Naive thymus-derived CD4-positive, alpha-beta T cell (primary cell): ENCODE results near the gene PLS3. TPM values are rescaled to one million over a fixed set of nuclear protein-coding genes. Genes with fewer than 3 reads are reported as not detected.
A peak's percentile ranks its signal among the peaks of the same experiment; 100 is the strongest.

Source experiments
- ATAC-seq: fragments of 150-1000 bp; cut with Tn5 transposase; 2 replicates; pipeline ENCODE4 v1.10.0; 2021; ENCODE audit warnings: mild to moderate bottlenecking, moderate library complexity
- CTCF ChIA-PET: fragments of 350-600 bp; sonication (Branson Sonifier 250); formaldehyde crosslinking; loops from one replicate; lab custom pipeline; 2021; ENCODE audit warnings: antibody characterized with exemption; lab: Charles Lee
- POLR2A ChIA-PET: fragments of 350-600 bp; sonication (Branson Sonifier 250); formaldehyde crosslinking; loops from one replicate; lab custom pipeline; 2021; ENCODE audit warnings: antibody characterized with exemption, inconsistent platforms; lab: Charles Lee
- DNase-seq, 9 donors: peaks; one replicate each; pipeline versions ENCODE4 v3.0.0 to v3.0.0-alpha.2; 2020 to 2022; ENCODE audit warnings: mixed read lengths in 1 of 9
- H3K27ac ChIP-seq: one replicate; pipeline ENCODE4 v1.7.0; 2013; ENCODE audit warnings: mild to moderate bottlenecking, low read depth, low read length, moderate library complexity
- H3K27me3 ChIP-seq, 2 donors: one replicate each; pipeline ENCODE4 v1.7.0; 2013; ENCODE audit warnings: low read length in 2 of 2, mild to moderate bottlenecking in 2 of 2, moderate library complexity in 2 of 2; ENCODE audit not compliant: control insufficient read depth in 2 of 2, insufficient read depth in 2 of 2
- H3K36me3 ChIP-seq, 3 experiments: 1 replicate in 2 of 3; 2 replicates in 1 of 3; pipeline ENCODE4 v1.7.0; 2013; ENCODE audit warnings: low read length in 3 of 3, mild to moderate bottlenecking in 3 of 3, moderate library complexity in 1 of 3; ENCODE audit not compliant: insufficient read depth in 3 of 3, control insufficient read depth in 2 of 3
- H3K4me1 ChIP-seq, 2 donors: one replicate each; pipeline ENCODE4 v1.7.0; 2013; ENCODE audit warnings: low read length in 2 of 2, mild to moderate bottlenecking in 2 of 2, moderate library complexity in 1 of 2; ENCODE audit not compliant: control insufficient read depth in 2 of 2, insufficient read depth in 2 of 2
- H3K4me3 ChIP-seq: 2 replicates; pipeline ENCODE4 v1.7.0; 2013; ENCODE audit warnings: mild to moderate bottlenecking, low read length
- H3K9me3 ChIP-seq, 3 experiments: 1 replicate in 2 of 3; 2 replicates in 1 of 3; pipeline ENCODE4 v1.7.0; 2013; ENCODE audit warnings: low read length in 3 of 3; ENCODE audit not compliant: control insufficient read depth in 2 of 3
- H3K27ac Mint-ChIP-seq, 9 donors: one replicate each; pipeline ENCODE4 v1.8.0; 2020 to 2022; ENCODE audit warnings: mixed read lengths in 9 of 9, mild to moderate bottlenecking in 8 of 9, moderate library complexity in 5 of 9, inconsistent platforms in 2 of 9
- H3K27me3 Mint-ChIP-seq, 5 donors: one replicate each; pipeline ENCODE4 v1.8.0; 2021 to 2022; ENCODE audit warnings: mixed read lengths in 5 of 5, mild to moderate bottlenecking in 1 of 5
- H3K36me3 Mint-ChIP-seq, 5 donors: one replicate each; pipeline ENCODE4 v1.8.0; 2020 to 2022; ENCODE audit warnings: mixed read lengths in 5 of 5, mild to moderate bottlenecking in 3 of 5, inconsistent platforms in 1 of 5
- H3K4me1 Mint-ChIP-seq, 7 donors: one replicate each; pipeline ENCODE4 v1.8.0; 2020 to 2022; ENCODE audit warnings: mixed read lengths in 7 of 7, mild to moderate bottlenecking in 3 of 7, inconsistent platforms in 1 of 7
- H3K4me3 Mint-ChIP-seq, 10 donors: one replicate each; pipeline ENCODE4 v1.8.0; 2020 to 2022; ENCODE audit warnings: mild to moderate bottlenecking in 10 of 10, mixed read lengths in 10 of 10, moderate library complexity in 6 of 10, inconsistent platforms in 2 of 10
- H3K9me3 Mint-ChIP-seq, 11 donors: one replicate each; pipeline ENCODE4 v1.8.0; 2020 to 2022; ENCODE audit warnings: mixed read lengths in 11 of 11, mild to moderate bottlenecking in 4 of 11, inconsistent platforms in 1 of 11, moderate library complexity in 1 of 11
- intact Hi-C, 2 donors: fragments of 100-400 bp; cut with micrococcal nuclease; formaldehyde crosslinking; loops; one replicate each; pipeline ENCODE4 v1.15.1; 2023
- polyA plus RNA-seq, 2 donors: library from polyadenylated mRNA; unstranded; fragments of 300-500 nt; fragmentation: Illumina TruSeq; gene quantifications; one replicate each; pipeline ENCODE4 v1.2.3, GENCODE V29; 2021
- total RNA-seq, 6 experiments: library from RNA in 5 of 6; stranded (reverse) in 5 of 6; gene quantifications; 1 replicate in 5 of 6; 2 replicates in 1 of 6; pipeline ENCODE4 v1.2.3 and lab custom pipeline; 2021 to 2026

Gene PLS3, protein sequence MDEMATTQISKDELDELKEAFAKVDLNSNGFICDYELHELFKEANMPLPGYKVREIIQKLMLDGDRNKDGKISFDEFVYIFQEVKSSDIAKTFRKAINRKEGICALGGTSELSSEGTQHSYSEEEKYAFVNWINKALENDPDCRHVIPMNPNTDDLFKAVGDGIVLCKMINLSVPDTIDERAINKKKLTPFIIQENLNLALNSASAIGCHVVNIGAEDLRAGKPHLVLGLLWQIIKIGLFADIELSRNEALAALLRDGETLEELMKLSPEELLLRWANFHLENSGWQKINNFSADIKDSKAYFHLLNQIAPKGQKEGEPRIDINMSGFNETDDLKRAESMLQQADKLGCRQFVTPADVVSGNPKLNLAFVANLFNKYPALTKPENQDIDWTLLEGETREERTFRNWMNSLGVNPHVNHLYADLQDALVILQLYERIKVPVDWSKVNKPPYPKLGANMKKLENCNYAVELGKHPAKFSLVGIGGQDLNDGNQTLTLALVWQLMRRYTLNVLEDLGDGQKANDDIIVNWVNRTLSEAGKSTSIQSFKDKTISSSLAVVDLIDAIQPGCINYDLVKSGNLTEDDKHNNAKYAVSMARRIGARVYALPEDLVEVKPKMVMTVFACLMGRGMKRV
- total RNA-seq (1 to 10 TPM in 1 of 5 experiments, under 1 TPM in 2, not detected in 2; 0.16 to 2.4 (median 0.27) TPM), polyA plus RNA-seq (not detected), total RNA-seq (lab: John Stamatoyannopoulos, UW) (0.94 reads per million)

- Histone ChIP-seq H3K27ac (no peak within 1 kb of the TSS), H3K4me3 (no peak within 1 kb of the TSS), H3K36me3 (no peaks in the 10 kb centered on the region), H3K27me3 (peaks cover 0 to 4% of the 10 kb centered on the region in 2 donors), H3K4me1 (no peaks in the 10 kb centered on the region), H3K9me3 (no peaks in the 10 kb centered on the region)
- DNase-seq (peak in 1 of 9 donors; percentile 35), ATAC-seq (peak; percentile 16)
- Mint-ChIP-seq H3K27ac (peak within 1 kb of the TSS in 1 of 9 donors; percentile 33), H3K27me3 (peaks cover 9 to 34% (median 16%) of the 10 kb centered on the region in 5 donors), H3K36me3 (no peaks in the 10 kb centered on the region), H3K9me3 (peaks cover 0 to 2% (median 0%) of the 10 kb centered on the region in 11 donors), H3K4me3 (peak within 1 kb of the TSS in 7 of 10 donors; percentile 14 to 78 (median 64)), H3K4me1 (peaks cover 0 to 6% (median 0%) of the 10 kb centered on the region in 7 donors)
- intact Hi-C loops: no loop called here
- POLR2A ChIA-PET: no interaction called here
- CTCF ChIA-PET: no interaction called here
Observed at GRCh38 chrX:115560978-115561604, at the start of gene PLS3. Gene PLS3 (plus strand): TSS chrX:115561174. CDS start chrX:115610251, 49,077 bp downstream.

DNA sequence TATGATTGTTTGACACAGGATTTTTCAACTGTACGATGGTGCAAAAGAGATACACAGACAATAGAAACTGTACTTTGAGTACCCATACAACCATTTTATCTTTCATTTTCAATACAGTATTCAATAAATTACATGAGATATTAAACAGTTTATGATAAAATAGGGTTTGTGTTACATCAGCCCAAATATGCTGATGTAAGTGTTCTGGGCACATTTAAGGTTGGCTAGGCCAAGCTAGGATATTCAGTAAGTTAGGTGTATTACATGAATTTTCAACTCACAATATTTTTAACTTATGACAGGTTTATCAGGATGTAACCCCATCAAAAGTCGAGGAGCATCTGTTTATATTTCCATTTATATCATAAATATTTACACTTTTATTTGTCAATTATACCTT lies 42.9 kb upstream of the PLS3 start:
- Mint-ChIP-seq H3K9me3 (no peaks in the 10 kb centered on the region), H3K36me3 (no peaks in the 10 kb centered on the region), H3K4me1 (no peaks in the 10 kb centered on the region), H3K27ac (no peak overlapping the region), H3K4me3 (no peak overlapping the region), H3K27me3 (no peaks in the 10 kb centered on the region)
- H3K27me3 ChIP-seq: no peaks in the 10 kb centered on the region
- H3K27ac ChIP-seq: no peak overlapping the region
- POLR2A ChIA-PET: no interaction called here
- H3K4me3 ChIP-seq: no peak overlapping the region
- intact Hi-C loops: no loop called here
- ATAC-seq: no peak
- CTCF ChIA-PET: no interaction called here
- no peaks in the 10 kb centered on the region for H3K36me3 ChIP-seq
- no peaks in the 10 kb centered on the region for H3K4me1 ChIP-seq
- no peak for DNase-seq
- H3K9me3 ChIP-seq: no peaks in the 10 kb centered on the region

GRCh38 chrX:115521741-115522140 lies 39.2 kb upstream of the PLS3 start:
- no peaks in the 10 kb centered on the region for H3K36me3 Mint-ChIP-seq
- ATAC-seq (no peak), DNase-seq (no peak)
- POLR2A ChIA-PET: no interaction called here
- CTCF ChIA-PET: no interaction called here
- H3K27ac Mint-ChIP-seq: no peak overlapping the region
- no peaks in the 10 kb centered on the region for H3K4me1 Mint-ChIP-seq
- no peak overlapping the region for H3K27ac ChIP-seq
- no peaks in the 10 kb centered on the region for H3K9me3 Mint-ChIP-seq
- no peaks in the 10 kb centered on the region for H3K27me3 ChIP-seq
- intact Hi-C loops: no loop called here
- H3K27me3 Mint-ChIP-seq: no peaks in the 10 kb centered on the region
- H3K36me3 ChIP-seq: no peaks in the 10 kb centered on the region
- no peak overlapping the region for H3K4me3 ChIP-seq
- no peaks in the 10 kb centered on the region for H3K4me1 ChIP-seq
- H3K9me3 ChIP-seq: no peaks in the 10 kb centered on the region
- no peak overlapping the region for H3K4me3 Mint-ChIP-seq

GRCh38 chrX:115522952-115523351 lies 38.0 kb upstream of the PLS3 start:
- no peak overlapping the region for H3K27ac ChIP-seq
- H3K36me3 ChIP-seq: no peaks in the 10 kb centered on the region
- Mint-ChIP-seq H3K9me3 (no peaks in the 10 kb centered on the region), H3K36me3 (no peaks in the 10 kb centered on the region), H3K4me3 (no peak overlapping the region), H3K27me3 (no peaks in the 10 kb centered on the region), H3K27ac (no peak overlapping the region), H3K4me1 (no peaks in the 10 kb centered on the region)
- no peaks in the 10 kb centered on the region for H3K4me1 ChIP-seq
- CTCF ChIA-PET: no interaction called here
- intact Hi-C loops: no loop called here
- ATAC-seq: no peak
- POLR2A ChIA-PET: no interaction called here
- H3K4me3 ChIP-seq: no peak overlapping the region
- H3K9me3 ChIP-seq: no peaks in the 10 kb centered on the region
- DNase-seq: no peak
- no peaks in the 10 kb centered on the region for H3K27me3 ChIP-seq

GRCh38 chrX:115525486-115525885 lies 35.5 kb upstream of the PLS3 start:
- ATAC-seq: no peak
- intact Hi-C loops: no loop called here
- H3K9me3 ChIP-seq: no peaks in the 10 kb centered on the region
- no peak overlapping the region for H3K4me3 Mint-ChIP-seq
- no peaks in the 10 kb centered on the region for H3K9me3 Mint-ChIP-seq
- no peaks in the 10 kb centered on the region for H3K36me3 Mint-ChIP-seq
- DNase-seq: no peak
- H3K36me3 ChIP-seq: no peaks in the 10 kb centered on the region
- H3K4me3 ChIP-seq: no peak overlapping the region
- ChIA-PET CTCF (no interaction called here), POLR2A (no interaction called here)
- no peak overlapping the region for H3K27ac Mint-ChIP-seq
- H3K27ac ChIP-seq: no peak overlapping the region
- no peaks in the 10 kb centered on the region for H3K27me3 Mint-ChIP-seq
- H3K4me1 Mint-ChIP-seq: no peaks in the 10 kb centered on the region
- no peaks in the 10 kb centered on the region for H3K4me1 ChIP-seq
- H3K27me3 ChIP-seq: no peaks in the 10 kb centered on the region

DNA sequence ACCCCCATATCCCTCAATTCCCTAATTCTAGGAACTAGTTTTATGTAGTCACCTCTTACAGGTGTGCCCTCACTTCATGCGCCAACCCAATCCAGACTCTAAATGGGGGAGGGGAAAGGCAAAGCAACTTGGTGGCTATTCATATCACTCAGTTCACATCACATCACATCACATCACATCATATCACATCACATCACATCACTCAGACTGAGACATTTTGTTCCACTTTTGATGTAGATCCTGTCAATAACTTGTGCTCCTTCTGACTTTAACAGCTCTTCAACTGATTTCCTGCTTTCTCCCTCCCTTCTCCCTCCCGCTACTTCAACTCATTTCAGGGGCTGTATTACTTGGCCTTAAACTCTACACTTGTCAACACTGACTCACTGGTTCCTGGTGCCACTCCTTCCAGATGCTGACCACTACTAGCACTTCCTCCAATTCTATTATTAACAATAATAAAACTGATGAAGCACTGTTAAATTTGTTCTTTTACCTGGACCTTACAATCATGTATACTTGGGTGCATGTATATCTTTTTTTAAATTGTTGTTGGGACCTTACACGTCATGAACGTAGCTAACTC lies 29.1 kb upstream of the PLS3 start:
- ChIA-PET CTCF (no interaction called here), POLR2A (no interaction called here)
- Mint-ChIP-seq H3K27ac (no peak overlapping the region), H3K27me3 (no peaks in the 10 kb centered on the region), H3K9me3 (no peaks in the 10 kb centered on the region), H3K4me1 (no peaks in the 10 kb centered on the region), H3K36me3 (no peaks in the 10 kb centered on the region), H3K4me3 (no peak overlapping the region)
- Histone ChIP-seq H3K4me1 (no peaks in the 10 kb centered on the region), H3K36me3 (no peaks in the 10 kb centered on the region), H3K27me3 (no peaks in the 10 kb centered on the region), H3K9me3 (no peaks in the 10 kb centered on the region), H3K4me3 (no peak overlapping the region), H3K27ac (no peak overlapping the region)
- intact Hi-C loops: no loop called here
- DNase-seq (no peak), ATAC-seq (no peak)
